Stimulated activated CD8-positive, alpha-beta memory T cell treated with anti-CD3 and anti-CD28 coated beads, Interleukin-7, amount 100 ng/mL, for 1 hour (primary cell): ENCODE measurements around the gene HCST.
"Not testable (repeated sequence)": the region's sequence is repeated elsewhere in the genome, so short reads cannot be mapped to it uniquely, and the experiment has no call there.

ENCODE experiments used
- DNase-seq, 2 donors: peaks; one replicate each; pipeline ENCODE4 v3.0.0-alpha.2; 2020; ENCODE audit warnings: low read depth in 2 of 2

The HCST gene

GRCh38 chr19:35879770-35880317 lies 22.5 kb upstream of the HCST start:
- DNase-seq = no peak

GRCh38 chr19:35882114-35882832 lies 20.1 kb upstream of the HCST start:
- DNase-seq = no peak

- DNase-seq = no peak
Observed at GRCh38 chr19:35883882-35884281, 18.4 kb upstream of the HCST start.

- no peak for DNase-seq
Observed at GRCh38 chr19:35885225-35885738, 17.0 kb upstream of the HCST start.

GRCh38 chr19:35885904-35886303 lies 16.4 kb upstream of the HCST start:
- no peak for DNase-seq

- DNase-seq = no peak
Observed at GRCh38 chr19:35887197-35887596, 15.1 kb upstream of the HCST start.

GRCh38 chr19:35888398-35888797 lies 13.9 kb upstream of the HCST start:
- no peak for DNase-seq

- no peak for DNase-seq
Observed at GRCh38 chr19:35889370-35890112, 12.8 kb upstream of the HCST start.

- DNase-seq = no peak
Observed at GRCh38 chr19:35890113-35890650, 12.1 kb upstream of the HCST start.

GRCh38 chr19:35891819-35892218 lies 10.5 kb upstream of the HCST start:
- DNase-seq = not testable (repeated sequence)

GRCh38 chr19:35894342-35894741 lies 8.0 kb upstream of the HCST start:
- DNase-seq = no peak

GRCh38 chr19:35895911-35896642 lies 6.3 kb upstream of the HCST start:
- DNase-seq = no peak

- DNase-seq = no peak
Observed at GRCh38 chr19:35896643-35897040, 5.7 kb upstream of the HCST start.

- DNase-seq = no peak
Observed at GRCh38 chr19:35897706-35898451, 4.5 kb upstream of the HCST start.

- DNase-seq = no peak
Observed at GRCh38 chr19:35898499-35898809, 3.9 kb upstream of the HCST start.

GRCh38 chr19:35899547-35900214 lies 2.6 kb upstream of the HCST start:
- DNase-seq = peak; percentile 68 to 83

GRCh38 chr19:35901055-35901644 lies 1.2 kb upstream of the HCST start:
- DNase-seq = no peak

GRCh38 chr19:35902870-35903475 lies 644 bp downstream of the HCST start:
- DNase-seq = no peak

- peak; percentile 77 to 85 for DNase-seq
Observed at GRCh38 chr19:35903550-35904179, 1.3 kb downstream of the HCST start.
